T-helper 22 cell (primary cell): ENCODE measurements around the gene DIAPH3.
A peak's percentile ranks its signal among the peaks of the same experiment; 100 is the strongest.
"Not testable (repeated sequence)": the region's sequence is repeated elsewhere in the genome, so short reads cannot be mapped to it uniquely, and the experiment has no call there.

ENCODE experiments used
- DNase-seq: peaks from one replicate; pipeline ENCODE4 v3.0.0-alpha.2; 2020; ENCODE audit warnings: low read depth

DIAPH3 gene

DNA sequence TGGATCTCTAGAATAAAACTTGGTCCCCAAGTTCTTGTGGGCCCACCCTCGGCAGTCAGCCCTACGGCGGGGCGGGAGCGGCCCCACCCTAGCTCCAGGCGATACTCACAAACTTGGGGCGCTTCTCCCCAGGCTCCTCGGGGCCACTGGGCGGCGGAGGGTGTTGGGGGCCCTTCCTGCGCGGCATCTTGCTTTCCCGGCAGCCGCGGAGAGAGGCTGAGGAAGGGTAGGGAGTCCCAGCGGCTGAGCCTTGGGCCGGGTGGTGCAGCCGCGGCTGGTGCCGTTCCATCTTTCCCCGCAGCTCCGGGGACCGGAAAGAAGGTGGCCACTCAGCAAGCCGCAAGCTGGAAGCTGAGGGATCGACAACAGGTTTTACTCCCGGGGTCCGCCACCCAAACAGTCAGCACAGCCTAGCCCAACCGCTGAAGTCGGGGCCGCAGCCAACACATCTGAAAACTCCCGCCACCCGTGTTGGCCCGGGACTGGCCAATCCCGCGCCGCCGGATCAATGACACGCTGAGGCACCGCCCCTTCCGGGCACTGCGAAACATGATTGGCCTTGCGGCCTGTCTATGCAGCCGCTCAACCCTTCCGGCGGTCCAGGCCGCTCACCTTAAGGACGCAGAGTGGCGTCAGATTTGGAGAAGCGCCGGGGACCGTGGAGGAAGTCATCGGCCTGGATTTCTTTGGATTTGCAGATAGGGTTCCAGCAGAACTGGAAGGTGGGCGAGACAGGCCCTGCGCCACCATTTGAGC, at the start of gene DIAPH3:
DIAPH3 (minus strand) TSS at position 451 of the 756 bp plus-strand sequence; CDS start at position 289, 162 bp downstream.
- DNase-seq: peak; percentile 79

- no peak for DNase-seq
Measured at GRCh38 chr13:60213236-60213744, 49.6 kb upstream of the DIAPH3 start.

GRCh38 chr13:60211548-60211947, 47.8 kb upstream of the DIAPH3 start:
- no peak for DNase-seq

DNA sequence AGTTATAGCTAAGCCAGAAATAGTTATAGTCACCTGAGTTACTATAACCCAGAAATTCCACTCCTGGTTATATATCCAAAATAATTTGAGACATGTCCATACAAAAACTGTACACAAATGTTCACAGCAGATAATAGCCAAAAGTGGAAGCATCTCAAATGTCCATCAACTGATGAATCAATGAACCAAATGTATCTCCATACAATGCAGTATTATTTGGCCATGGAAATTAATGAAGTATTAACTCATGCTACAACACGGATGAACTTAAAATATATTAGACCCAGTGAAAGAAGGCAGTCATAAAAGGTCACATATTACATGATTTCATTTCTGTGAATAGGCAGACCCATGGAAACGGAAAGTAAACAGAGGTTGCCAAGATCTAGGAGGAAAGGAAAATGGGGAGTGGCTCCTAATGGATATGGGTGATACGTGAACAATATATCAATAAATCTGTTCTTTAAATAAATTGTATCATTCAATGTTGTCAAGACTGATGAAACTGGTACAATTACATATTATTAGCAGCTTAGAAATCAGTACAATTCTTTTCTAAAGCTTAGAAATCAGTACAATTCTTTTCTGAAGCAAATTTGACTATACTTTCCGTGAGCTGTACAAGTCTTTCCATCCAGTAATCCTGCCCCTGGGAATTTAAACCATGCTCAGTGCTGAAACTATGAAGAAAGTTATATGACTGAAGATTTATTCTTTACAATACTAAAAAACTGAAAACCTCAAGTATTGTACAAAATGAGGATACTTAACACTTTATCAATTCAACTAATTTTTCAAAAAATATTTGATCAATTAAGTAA, 47.0 kb upstream of the DIAPH3 start:
- no peak for DNase-seq

DNA sequence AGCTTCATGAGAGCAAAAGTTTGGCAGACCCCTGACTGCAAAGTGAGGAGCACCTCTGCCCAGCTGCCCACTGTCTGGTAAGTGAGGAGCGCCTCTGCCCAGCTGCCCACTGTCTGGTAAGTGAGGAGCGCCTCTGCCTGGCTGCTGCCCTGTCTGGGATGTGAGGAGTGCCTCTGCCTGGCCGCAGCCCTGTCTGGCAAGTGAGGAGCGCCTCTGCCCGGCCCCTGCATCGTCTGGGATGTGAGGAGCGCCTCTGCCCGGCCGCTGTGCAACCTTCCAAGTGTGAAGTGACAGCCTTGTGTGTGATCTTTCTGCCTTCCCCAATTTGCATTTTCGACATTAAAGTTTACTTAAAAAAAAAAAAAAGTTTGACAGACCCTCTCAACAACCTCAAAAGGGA, 41.8 kb upstream of the DIAPH3 start:
- DNase-seq: not testable (repeated sequence)

DNA sequence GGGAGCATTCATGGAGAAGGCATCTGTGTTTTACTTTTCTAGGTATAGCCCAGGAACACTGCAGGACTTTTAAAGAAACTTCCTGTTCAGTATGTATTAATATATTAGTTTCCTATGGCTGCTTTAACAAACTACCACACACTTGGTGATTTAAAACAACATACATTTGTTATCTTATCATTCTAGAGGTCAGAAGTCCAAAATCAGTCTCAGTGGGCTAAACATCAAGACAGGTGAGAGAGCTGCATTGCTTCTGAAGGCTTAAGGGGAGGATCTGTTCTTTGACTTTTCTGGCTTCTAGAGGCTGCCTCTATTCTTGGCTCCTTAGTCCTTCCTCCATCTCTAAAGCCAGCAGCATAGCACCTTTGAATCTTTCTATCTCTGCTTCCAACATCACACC, 37.6 kb upstream of the DIAPH3 start:
- no peak for DNase-seq

- not testable (repeated sequence) for DNase-seq
Measured at GRCh38 chr13:60195893-60196292, 32.2 kb upstream of the DIAPH3 start.

- DNase-seq: no peak
Measured at GRCh38 chr13:60182907-60183306, 19.2 kb upstream of the DIAPH3 start.

DNA sequence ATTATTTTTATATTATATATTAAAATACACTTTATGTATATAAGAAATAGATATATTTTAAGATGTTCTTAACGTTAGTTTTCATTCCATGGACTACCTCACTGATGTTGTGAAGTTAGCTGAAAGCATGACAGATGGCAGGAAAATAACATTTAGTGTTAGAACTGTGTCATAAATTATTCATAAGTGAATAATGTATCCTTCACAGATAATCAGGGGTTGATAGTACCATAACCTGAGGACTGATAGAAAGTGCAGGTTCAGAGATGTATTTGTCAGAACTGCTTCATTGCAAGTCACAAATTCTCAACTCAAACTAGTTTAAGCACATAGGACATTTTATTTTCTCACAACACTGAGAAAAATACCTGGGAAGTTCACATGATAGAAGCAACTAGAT, 14.6 kb upstream of the DIAPH3 start:
- no peak for DNase-seq

DNA sequence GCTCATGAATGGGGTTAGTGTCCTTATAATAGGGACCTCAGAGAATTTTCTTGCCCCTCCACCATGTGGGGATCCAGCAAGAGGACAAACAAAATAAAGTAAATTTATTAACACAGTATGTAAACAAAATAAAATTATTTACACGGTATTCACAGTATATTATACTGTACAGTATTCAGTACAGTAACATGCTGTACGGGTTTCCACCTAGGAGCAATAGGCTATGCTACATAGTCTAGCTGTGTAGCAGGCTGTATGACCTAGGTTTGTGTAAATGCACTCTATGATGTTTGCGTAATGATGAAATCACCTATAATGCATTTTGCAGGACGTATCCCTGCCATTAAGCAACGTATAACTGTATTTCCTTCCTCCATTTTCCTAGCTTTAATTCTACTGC, 11.8 kb upstream of the DIAPH3 start:
- DNase-seq: no peak

DNA sequence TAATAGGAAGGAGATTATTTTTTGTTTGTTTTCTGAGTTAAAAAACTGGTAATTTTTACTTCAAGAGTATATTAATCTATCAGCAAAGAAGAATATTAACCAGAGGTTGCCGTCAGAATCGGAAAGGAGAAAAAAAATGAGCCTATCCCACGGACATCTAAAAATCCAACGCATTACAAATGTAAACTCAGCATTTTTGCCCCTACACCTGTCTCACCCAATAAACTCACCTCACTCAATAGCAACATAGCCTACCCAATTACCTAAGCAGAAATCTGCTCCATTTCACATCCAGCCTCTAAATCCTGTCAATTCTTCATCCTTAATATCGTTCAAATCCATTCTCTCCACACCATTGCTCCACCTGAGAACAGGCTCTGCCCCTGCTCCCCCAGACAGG, 10.4 kb upstream of the DIAPH3 start:
- DNase-seq: no peak

- DNase-seq: no peak
Measured at GRCh38 chr13:60172111-60172510, 8.4 kb upstream of the DIAPH3 start.

- no peak for DNase-seq
Measured at GRCh38 chr13:60170414-60170813, 6.7 kb upstream of the DIAPH3 start.

DNA sequence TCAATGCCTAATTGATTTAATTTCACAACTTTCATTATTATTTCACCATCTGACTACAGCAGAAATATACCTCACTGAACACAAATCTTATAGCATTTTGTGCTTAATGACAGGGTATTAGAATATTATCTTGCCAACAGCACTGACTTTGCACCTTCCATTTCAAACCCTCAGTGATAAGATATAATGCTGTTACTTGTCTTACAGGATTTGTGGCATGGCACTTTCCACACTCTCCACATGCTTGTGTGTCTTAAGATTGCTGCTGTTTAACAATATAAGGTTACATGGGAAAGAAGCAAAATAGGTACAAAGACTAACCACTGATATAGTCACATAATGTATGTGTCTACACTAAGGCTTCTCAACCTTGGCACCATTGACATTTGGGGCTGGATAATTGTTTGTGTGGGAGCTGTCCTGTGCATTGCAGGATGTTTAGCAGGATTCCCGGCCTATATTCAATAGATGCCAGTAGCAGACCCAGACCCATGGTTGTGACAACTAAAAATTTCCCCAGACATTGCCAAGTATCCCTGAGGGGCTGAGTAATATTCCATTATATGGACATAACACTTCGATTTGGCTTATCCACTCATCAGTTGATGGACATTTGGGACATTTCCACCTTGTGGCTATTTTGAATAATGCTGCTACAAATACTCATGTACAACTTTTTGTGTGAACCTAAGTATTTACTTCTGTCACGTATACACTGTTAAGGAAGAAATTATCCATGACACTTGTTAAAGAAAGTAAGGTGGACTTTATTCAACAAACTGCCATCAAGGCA, 5.7 kb upstream of the DIAPH3 start:
- no peak for DNase-seq

- DNase-seq: no peak
Measured at GRCh38 chr13:60167121-60167520, 3.4 kb upstream of the DIAPH3 start.

DNA sequence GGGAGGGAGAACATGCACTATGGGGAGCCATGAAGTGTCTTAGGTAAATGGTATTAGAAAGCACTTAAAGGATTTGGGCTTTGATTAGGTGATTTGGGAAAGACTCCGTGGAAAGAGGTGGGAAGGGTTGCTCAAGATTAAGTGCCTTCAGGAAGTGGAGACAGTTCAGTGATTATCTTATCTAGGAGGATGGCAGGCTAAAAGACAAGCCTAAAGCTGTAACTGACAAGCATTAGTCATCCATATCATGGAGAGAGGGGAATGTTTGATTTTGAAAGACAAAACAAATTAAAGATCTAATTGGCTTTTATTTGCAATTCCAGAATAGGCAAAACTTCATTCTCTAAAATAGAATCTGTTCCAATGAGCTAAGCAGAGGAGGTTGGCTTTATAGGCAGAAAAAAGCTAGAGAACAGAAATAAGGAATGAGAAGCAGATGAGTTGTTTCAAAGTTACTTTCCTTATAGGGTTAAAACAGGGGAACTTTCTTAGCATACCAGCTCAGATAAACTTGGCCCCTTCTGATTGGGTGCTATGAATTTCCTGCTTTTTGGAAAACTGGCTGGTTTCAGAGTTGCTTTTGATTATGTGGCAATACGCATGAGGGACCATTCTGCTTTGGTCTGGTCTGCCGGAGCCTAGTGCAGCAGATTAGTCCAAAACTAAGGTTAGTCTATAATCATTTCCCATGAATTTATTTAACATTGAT, 1.8 kb upstream of the DIAPH3 start:
- DNase-seq: no peak

DNA sequence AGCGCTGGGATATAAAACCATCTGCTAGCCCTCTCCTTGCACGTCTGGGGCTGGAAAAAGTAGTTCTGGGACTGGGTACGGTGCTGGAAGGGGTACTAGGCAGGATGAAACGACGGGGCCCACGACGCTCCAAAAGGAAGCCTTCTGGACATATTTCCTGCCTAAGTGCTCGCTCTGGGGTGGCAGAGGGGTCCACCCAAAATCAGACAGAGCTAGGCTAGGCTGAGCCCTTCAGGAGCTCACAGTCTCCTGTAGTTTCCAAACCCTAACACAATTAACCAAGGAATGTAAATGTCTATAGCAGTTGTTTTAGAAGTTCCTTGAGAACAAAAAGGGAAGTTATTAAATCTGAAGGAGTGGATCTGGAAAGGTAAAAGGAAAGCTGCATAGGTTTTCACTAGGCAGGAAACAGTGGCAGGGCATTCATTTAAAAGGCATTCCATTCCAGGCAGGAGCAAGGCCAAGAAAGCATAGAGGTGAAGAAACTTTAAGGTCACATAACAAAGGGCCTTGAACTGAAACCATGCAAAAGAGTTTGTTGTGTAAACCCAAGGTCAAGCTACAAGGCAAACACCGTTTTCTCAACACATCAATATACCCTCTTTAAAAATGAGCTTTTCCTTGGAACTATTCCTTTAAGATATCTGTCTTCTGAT, 634 bp upstream of the DIAPH3 start:
- no peak for DNase-seq

DNA sequence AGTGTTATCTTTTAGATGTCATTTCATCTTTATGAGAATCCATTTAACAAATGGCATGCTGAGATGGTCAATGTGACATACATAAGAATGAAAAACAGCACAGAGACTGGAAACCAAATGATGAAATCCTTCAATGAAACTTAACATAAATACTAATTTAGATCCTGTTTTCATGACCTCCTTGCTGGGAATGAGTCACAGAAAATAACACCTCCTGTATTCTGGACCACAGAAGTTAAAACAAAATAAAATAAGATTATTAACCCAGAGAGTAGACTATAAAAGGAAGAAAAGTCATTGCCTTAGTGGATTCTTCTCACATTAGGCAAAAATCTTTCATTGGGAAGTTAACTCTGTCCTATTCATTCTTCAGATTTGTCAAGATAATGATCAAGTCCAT, 1.6 kb downstream of the DIAPH3 start:
- DNase-seq: no peak

DNA sequence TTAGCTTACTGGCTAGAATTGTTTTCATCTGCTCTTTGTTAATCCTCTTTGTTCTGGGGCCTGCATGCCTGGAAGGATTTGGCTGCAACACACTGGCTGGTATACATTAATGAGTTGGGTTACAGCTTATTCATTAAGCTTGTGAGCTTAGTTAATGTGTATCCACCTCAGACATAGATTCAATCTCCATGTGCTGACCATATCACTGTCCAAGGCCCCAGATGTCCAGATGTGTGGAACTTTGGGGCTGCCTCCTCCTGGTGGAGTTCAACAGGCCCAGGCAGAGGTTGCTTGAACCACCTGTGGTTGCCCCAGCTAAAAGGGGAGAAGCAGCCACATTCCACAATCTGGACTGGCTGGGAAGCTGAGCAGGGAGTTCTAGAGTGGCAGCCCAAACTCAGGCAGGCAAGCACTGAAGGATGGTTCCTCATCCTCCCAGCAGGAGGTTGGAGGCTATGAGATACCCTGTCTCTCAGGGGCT, 5.4 kb downstream of the DIAPH3 start:
- no peak for DNase-seq

- DNase-seq: no peak
Measured at GRCh38 chr13:60155978-60156377, 7.8 kb downstream of the DIAPH3 start.

DNA sequence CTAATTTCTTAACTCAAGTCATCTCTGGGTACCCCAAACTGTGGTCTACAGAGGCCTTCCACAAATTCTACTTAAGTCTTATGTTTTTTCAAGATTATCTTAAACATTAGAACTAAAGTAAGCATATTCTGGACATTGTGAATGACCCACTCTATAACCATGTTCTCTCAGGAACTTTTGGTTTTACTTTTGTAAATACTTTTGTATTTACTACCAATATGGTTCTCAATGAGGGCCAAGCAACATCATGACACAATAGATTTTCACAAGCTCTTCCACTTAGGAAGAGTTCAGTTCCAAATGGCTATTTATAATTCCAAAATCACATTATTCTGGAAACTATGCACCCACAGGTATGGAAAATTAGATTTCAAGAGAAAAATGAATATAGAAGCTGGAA, 10.8 kb downstream of the DIAPH3 start:
- DNase-seq: no peak
